A549 treated with AZD2906 at 1 μM for 4 hours (cell line): ENCODE results near the gene MMP11. TPM values are rescaled to one million over a fixed set of nuclear protein-coding genes. Genes with fewer than 3 reads are reported as not detected.

Experiments used
- total RNA-seq: library from RNA; stranded (reverse); fragments of 200-300 nt; extraction: Qiagen RNA extraction; gene quantifications from 5 replicates; pipeline ENCODE4 v1.2.3, GENCODE V29; 2022

MMP11 gene, protein sequence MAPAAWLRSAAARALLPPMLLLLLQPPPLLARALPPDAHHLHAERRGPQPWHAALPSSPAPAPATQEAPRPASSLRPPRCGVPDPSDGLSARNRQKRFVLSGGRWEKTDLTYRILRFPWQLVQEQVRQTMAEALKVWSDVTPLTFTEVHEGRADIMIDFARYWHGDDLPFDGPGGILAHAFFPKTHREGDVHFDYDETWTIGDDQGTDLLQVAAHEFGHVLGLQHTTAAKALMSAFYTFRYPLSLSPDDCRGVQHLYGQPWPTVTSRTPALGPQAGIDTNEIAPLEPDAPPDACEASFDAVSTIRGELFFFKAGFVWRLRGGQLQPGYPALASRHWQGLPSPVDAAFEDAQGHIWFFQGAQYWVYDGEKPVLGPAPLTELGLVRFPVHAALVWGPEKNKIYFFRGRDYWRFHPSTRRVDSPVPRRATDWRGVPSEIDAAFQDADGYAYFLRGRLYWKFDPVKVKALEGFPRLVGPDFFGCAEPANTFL
- total RNA-seq, result 0.13 to 0.29 TPM (median 0.18 TPM) in 5 replicates

DNA sequence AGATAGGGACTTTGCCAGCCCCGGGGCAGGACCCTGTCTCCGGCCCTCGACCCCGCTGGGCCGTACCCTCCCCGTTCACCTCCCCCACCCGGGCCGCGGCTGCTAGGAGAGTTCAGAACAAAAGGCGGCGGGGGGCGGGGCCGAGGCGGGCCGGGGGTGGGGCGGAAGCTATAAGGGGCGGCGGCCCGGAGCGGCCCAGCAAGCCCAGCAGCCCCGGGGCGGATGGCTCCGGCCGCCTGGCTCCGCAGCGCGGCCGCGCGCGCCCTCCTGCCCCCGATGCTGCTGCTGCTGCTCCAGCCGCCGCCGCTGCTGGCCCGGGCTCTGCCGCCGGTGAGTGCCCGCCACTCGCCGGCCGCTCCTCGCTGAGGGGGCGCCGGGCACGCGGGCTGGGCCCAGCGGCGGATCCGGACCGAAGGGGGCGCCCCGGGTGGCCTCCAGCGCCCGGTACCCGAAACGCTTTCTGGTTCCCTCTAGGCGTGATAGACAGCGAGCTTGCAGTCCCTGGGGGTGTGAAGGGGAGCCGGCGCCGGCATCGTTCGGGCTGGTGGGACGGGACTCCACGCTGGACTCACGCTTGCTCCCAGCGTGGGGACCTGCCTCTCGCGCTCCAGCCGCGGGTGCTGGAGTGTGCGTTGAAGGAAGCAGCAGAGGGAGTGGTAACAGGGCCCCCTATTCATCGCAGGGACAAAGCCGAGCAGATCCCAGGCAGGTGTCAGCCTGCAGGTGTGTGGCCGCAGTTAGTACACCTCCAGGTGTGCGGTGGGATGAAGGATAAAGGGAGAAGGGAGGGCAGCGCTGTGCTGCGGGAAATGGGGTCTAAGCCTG lies at the start of gene MMP11:
Gene MMP11 (plus strand): TSS at position 201 of the 825 bp plus-strand sequence. CDS start 22 bp downstream, at position 223.

DNA sequence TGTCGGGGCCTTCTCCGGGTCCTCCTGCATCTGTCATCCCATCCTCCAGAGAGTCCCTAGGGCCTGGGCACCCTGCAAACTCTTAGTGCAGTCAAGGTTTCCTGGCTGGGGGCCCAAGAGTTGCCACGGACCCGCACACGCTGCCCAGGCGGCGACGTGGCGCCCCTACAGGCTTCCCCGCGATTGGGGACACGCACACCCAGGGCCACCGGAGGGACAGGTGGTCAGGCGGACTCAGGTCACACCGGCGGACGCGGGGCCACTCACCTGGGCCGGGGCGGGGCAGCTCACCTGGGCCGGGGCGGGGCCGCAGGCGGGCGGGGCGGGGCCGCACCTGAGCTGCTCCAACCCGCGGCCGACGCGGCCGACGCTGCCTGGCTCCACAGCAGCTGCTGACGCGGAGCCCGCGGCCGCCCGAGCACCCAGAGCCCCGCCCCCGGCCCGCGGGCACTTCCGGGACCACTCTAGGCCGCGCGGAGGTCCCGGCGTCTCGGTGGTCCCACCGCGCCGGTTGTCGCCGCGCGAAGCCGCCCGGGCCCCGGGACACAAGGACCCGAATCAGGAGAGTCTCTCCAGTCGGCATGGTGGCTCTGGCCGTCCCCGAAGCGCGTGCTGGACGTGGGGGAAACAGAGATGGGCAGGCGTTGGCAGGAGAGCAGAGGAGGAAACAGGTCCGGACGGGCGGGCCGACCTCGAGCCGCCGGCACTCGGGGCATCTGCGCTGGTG lies 21.8 kb upstream of the MMP11 start, which contains the start of gene ZNF70:
Gene ZNF70 (minus strand): TSS at position 399 of the 727 bp plus-strand sequence. CDS start 5,972 bp downstream, outside the sequence.

DNA sequence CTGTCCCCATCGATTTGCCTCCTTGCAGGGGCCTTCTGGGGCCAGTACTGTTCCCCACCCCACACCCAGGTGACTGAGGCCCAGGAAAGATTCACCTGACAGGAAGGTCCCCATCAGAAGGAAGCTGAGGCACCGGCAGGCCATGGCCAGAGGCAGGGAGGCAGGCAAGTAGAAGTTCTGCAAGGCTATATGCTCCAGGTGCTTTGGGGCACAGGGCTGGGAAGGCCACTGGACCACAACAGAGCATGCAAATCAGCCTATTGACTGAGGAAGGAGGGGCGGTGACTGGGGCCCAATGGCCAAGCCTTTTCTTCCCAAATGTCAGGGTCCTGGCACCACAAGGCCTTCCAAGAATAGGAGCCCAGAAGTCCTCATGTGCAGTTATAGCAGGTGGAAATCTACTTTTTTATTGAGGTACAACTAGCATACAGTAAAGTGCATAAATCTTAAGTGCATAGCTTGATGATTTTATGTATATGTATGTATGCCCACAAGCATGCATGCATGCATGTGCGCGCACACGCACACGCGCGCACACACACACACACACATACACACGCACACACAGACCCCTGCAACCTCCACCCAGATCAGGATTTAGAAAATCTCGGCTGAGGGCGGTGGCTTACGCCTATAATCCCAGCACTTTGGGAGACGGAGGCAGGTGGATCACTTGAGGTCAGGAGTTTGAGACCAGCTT lies 18.3 kb upstream of the MMP11 start, which contains the start of gene VPREB3:
Gene VPREB3 (minus strand): TSS at position 206 of the 700 bp plus-strand sequence. CDS start 62 bp downstream, at position 144.

DNA sequence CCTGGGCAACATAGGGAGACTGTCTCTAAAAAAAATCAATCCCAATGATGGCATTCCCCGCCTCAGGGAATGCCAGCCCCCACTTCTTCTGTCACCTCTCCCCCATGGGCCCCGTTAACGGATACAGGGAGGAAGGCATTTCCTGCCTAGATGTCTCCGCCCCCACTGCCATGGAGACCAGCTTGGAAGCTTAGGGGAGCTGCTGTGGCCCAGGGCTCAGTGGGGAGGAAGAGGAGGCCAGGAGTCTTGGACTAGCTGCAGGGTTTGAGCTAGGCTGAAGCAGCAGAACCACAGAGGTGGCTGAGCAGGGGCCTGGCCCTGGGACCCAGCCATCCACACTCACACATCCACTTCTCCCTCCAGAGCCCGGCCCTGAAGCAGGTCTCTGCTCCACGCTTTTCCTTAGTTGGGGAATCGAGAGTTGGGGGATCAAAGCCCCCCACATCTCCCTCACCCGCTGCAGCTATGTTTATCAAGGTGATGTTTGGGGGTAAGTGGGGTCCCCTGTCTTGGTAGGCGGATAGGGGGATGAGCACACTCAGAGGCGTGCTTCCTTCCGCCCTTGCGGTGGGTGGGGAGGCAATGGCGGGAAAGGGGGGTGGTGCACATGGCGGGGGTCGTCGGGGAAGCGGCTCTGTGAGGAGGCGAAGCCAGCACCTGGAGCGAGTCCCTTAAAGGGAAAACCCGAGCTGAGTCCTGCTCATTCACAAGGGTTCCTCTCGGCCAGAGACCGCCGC lies 9.6 kb upstream of the MMP11 start, which contains the start of gene C22orf15:
Gene C22orf15 (plus strand): TSS at position 149 of the 737 bp plus-strand sequence. CDS start 317 bp downstream, at position 466.

DNA sequence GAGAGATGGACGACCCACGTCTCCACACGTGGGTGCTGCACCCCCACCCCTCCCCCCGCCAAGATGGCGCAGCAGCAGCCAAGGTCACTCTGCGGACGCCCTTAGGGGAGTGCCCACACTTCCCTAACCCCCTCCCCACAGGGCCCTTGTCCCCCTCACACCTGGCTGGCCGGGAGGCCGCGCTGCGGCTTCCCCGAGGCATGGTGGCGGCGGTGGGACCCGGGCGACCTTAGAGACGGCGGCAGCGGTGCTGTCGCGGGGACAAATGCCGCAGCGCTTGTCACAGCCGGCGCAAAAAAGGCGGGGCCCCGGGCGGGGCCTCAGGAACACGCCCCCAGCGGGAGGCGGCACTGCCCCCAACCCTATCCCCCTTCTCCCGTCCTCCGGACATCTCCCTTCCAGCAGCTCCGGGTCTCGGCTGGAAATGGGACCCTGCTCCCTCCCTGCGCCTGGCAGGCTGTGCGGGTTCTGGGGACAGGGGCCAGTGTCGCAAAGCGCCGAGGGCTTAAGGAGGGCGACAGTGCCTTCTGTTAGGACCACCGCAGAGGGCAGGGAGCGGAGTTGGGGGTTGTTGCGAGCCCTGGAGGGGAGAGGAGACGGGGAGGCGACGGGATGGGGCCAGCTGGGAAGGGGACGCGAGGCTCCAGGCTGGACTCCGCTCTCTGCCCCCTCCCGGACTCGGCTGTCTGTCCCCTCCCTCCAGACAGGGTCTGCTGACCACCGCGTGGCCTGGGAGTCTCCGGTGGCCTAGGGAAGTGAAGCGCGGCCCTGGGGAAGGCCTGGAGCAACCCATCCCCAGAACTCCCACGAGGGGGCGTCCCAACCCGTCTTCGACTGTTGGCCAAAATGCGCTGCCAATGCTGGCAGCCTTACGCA lies 4.7 kb upstream of the MMP11 start, which contains the start of gene CHCHD10:
Gene CHCHD10 (minus strand): TSS at position 300 of the 876 bp plus-strand sequence. CDS start 98 bp downstream, at position 202.

DNA sequence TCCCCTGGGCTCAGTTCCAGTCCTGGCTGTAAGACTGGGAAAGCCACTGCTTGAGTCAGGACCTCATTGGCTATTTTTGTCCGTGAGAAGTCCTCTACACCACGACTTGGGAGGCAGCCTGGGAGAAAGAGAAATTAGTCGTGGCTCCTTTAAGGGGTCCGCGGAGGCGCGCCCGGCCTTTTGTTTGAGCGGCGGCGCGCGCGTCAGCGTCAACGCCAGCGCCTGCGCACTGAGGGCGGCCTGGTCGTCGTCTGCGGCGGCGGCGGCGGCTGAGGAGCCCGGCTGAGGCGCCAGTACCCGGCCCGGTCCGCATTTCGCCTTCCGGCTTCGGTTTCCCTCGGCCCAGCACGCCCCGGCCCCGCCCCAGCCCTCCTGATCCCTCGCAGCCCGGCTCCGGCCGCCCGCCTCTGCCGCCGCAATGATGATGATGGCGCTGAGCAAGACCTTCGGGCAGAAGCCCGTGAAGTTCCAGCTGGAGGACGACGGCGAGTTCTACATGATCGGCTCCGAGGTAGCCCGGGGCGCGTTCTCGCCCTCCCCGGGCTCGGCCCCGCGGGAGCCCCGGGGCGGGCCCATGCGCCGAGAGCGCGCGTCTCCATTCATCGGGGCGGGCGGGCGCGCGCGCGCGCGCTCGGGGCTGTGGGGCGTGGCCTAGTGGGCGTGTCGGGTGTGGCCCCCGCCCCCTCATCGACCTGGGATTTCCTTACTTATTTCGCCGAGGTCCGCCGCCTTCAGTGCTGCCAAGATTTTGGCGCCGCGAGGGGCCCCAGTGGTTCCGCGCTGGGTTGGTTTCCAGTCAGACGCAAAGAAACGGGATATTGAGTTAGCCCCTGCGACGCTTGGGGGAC lies 14.3 kb downstream of the MMP11 start, which contains the start of gene SMARCB1:
Gene SMARCB1 (plus strand): TSS at position 215 of the 848 bp plus-strand sequence. CDS start 204 bp downstream, at position 419.

Other genes starting within 250 kb of the MMP11 start
- not detected in 5 replicates for gene IGLL1, start 192.6 kb upstream of the MMP11 start, total RNA-seq
- 0.11 to 0.37 TPM (median 0.26 TPM) in 3 of 5 replicates, not detected in the others for gene DRICH1, start 140.5 kb upstream of the MMP11 start, total RNA-seq
- gene RGL4, start 81.8 kb upstream of the MMP11 start, total RNA-seq, result not detected in 5 replicates
- gene ZNF70, start 21.7 kb upstream of the MMP11 start, total RNA-seq, result 0.91 to 1.4 TPM (median 1.0 TPM) in 5 replicates
- gene VPREB3, start 18.4 kb upstream of the MMP11 start, total RNA-seq, result 0.74 to 1.0 TPM (median 0.77 TPM) in 5 replicates
- gene C22orf15, start 9.9 kb upstream of the MMP11 start, total RNA-seq, result not detected in 5 replicates
- gene CHCHD10, start 4.9 kb upstream of the MMP11 start, total RNA-seq, result 78.0 to 199 TPM (median 189 TPM) in 5 replicates
- gene SMARCB1, start 14.1 kb downstream of the MMP11 start, total RNA-seq, result 50.3 to 55.9 TPM (median 53.2 TPM) in 5 replicates
- 0.42 to 0.74 TPM (median 0.59 TPM) in 5 replicates for gene DERL3, start 66.2 kb downstream of the MMP11 start, total RNA-seq
- 8.9 to 10.5 TPM (median 9.9 TPM) in 5 replicates for gene SLC2A11, start 85.0 kb downstream of the MMP11 start, total RNA-seq
- gene MIF, start 121.5 kb downstream of the MMP11 start, total RNA-seq, result 487 to 986 TPM (median 932 TPM) in 5 replicates
- gene GSTT2B, start 188.3 kb downstream of the MMP11 start, total RNA-seq, result 0.15 to 0.48 TPM (median 0.34 TPM) in 5 replicates
- gene DDTL, start 194.0 kb downstream of the MMP11 start, total RNA-seq, result 1.3 to 1.8 TPM (median 1.7 TPM) in 5 replicates
- gene DDT, start 201.6 kb downstream of the MMP11 start, total RNA-seq, result 114 to 185 TPM (median 157 TPM) in 5 replicates
- 0.27 TPM in 1 of 5 replicates, not detected in the others for gene GSTT2, start 207.3 kb downstream of the MMP11 start, total RNA-seq
- not detected in 5 replicates for gene GSTT4, start 232.6 kb downstream of the MMP11 start, total RNA-seq
- gene CABIN1, start 238.5 kb downstream of the MMP11 start, total RNA-seq, result 28.4 to 38.5 TPM (median 35.0 TPM) in 5 replicates